ENCODE data around the gene LSM7.

LSM7 gene

DNA sequence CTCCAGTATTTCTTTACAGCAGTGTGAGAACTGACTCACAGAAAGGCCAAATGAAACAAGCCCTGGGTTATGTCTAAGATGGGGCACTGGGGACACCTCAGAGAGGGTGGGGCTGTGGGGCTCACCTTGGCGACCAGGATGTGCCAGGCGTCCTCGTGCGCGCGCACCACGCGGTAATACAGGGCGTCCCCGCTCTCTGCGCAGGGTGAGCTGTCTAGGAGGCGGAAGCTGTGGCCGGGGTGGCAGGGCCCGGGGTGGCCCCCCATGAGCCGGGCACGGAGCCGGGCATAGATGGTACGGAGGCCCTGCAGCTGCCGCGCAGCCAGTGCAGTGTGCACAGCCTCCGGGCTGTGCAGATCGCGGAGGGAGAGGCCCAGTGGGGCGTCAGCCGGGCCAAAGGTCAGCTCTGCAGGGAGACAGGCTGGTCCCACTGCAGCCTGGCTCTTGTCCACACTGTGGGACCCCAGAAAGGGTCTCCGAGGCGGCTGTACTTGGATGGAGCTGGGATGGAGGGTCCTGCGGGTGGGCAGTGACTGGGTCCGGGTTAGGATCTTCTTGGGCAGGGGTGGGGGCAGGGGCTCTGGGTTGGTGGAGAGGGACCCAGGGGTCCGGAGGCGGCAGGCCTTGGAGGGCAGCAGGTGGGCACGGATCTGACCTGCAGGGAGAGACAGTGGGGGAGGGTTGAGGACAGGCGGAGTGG is 49.8 kb downstream of the LSM7 start:
- no peak for DNase-seq (ENCODE audit: low read depth in 2 of 2)

DNA sequence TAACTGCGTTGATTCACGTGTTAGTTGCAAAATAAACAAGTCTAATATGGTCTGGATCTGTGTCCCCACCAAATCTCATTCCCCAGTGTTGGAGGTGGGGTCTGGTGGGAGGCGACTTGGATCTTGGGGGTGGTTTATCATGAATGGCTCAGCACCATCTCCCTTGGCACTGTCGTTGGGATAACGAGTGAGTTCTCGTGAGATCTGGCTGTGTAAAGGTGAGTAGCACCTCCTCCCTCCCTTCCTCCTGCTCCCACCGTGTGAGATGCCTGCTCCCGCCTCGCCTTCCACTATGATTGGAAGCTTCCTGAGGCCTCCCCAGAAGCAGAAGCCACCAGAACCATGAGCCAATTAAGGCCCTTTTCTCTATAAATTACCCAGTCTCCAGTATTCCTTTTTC is 51.2 kb downstream of the LSM7 start:
- DNase-seq (ENCODE audit: low read depth in 2 of 2) = no peak

DNA sequence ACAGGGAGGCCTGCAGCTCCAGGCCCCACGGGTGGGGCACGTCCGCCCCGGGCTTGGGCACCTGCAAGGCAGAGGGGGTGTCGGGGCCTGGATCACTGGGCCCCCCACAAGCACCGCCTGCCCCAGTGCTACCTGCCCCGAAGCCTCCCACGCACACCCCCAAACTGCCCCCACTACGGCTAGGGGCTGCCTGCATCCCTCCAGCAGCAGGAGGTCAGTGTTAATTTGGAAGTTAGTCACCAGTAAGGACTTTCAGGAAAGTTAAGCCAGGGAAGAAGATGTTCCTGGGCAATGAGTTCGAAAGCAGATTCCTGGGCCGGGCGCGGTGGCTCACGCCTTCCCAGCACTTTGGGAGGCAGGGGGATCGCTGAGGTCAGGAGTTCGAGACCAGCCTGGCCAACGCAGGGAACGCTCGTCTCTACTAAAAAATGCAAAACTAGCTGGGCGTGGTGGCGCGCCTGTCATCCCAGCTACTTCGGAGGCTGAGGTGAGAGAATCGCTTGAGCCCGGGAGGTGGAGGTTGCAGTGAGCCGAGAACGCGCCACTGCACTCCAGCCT is 51.9 kb downstream of the LSM7 start:
- DNase-seq (ENCODE audit: low read depth in 2 of 2) = no peak

DNA sequence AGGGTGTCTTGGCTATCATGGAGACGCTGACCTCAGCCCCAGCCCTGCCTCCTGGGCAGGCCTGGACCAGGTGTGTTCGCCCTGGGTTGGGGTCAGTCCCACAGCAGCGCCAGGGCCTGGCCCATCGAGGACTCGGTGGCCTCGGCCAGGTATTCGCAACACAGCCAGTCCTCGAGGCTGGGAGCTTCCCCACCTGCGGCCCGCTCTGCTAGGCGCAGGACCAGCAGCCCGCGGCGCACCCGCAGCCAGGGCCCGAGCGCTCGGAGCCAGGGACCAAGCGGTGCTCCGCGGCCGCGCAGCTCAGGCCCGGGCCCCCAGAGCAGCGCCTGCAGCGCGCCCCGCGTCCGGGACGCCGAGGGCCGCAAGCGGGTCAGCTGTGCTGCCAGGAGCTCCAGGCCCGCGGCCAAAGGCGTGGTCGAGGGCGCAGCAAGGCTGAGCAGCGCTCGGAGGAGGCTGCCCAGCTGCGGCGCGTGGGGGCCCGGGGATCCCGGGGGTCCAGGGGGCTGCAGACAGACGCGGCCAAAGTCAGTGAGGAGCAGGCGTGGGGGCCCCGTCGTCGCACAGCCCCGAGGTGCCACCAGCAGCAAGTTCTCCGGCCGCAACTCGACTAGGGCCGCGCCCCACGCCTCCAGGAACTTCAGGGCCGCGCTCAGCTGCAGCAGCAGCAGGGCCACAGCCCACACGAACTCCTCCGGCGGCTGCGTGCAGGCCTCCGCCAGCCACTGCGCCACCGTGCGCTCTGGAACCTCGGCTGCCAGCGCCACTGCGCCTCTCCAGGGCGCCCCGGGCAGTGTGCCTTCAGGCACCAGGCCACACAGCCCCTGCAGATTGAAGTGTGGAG is 52.6 kb downstream of the LSM7 start:
- no peak for DNase-seq (ENCODE audit: low read depth in 2 of 2)

DNA sequence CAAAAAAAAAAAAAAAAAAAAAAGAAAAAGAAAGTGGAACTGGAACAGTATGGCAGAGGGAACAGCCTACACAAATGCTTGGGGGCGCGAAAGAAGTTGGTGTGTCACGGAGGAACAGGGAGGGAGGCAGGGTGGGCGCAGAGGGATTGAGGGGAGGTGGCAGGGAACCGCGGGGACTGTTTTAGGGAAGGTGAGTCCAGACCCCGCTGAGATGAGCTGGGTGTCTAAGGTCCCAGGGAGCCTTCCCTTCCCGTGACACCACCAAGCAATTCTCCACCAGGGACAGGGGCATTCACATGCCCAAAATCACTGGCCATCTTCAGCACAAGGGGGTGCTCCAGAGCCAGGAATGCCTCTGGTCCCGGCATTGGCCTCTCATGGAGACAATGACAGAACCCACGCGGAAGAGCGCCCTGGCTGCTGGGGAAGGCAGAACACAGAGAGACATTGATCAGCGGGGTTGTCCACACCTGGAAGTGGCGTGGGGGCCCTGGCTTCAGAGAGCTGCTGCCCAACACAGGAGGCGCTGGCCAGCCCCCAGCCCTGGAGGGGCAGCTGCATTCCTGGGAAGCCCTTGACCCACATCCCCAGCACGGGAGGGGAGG is 53.4 kb downstream of the LSM7 start:
- no peak for DNase-seq (ENCODE audit: low read depth in 2 of 2)

DNA sequence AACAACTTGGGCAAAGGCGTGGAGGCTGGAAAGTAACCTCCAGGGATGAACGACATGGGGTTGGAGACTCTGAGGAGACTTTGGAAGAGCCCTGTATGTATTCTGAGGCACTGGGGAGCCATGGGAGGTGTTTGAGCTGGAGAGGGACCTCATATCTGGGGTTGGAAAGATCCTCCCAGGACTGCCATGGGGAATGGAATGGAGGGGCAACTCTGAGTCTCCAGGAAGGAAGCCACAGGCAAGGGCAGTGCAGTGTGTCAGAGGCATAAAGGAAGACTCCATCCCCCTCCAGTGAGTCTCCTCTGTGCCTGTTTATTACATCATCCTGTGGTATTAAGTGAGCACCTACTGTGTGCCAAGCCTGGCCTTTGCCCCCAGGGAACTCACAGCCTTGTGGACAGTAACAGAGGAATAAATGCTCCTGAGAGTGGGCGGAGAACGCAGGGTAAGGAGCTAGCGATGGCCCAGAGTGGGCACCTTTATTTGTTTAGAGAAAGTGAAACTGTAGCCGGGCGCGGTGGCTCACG is 54.1 kb downstream of the LSM7 start:
- no peak for DNase-seq (ENCODE audit: low read depth in 2 of 2)

DNA sequence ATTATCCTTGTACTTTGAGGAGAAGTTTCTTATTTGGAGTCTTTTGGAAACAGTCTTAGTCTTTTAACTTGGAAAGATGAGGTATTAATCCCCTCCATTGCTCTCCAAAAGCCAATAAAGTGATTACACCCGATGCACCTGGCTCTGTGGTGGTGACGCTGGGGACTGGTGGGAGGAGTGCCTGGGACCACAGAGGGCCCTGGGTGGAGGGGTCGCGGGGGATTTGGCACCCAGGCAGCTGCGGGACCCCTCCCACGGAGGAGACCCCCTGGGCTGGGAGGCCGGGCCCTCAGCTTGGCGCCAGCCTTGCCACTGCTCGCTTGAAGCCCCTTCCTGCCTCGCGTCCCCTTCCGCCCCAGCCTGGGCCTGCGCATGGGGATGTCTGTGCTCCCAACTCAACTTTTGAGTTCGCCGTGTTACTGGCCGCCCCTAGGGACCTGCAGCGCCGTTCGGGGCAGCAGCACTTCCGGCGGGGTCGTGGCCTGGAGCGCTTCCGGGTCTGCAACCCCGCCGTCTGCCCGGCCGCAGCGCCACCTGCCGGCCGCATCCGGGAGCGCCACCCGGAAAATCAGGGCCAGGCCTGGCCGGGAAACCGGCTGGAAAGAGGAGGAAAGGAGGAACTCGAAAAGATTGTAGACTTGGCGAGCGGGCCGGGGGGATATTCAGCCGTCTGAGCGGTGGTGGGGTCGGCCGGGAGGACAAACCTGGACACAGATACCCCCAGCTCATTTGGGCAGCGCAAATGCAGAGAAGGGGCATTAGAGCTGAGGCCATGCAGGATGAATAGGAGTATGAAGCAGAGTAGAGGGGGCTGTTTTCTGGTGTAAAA is 54.8 kb downstream of the LSM7 start:
- peak in 1 of 2 donors; percentile 59 for DNase-seq (ENCODE audit: low read depth in 2 of 2)

All from stimulated activated CD8-positive, alpha-beta memory T cell treated with anti-CD3 and anti-CD28 coated beads, Interleukin-7, amount 100 ng/mL, for 4 hours (primary cell).